Measurements from ENCODE around the gene SCFD2. TPM values are rescaled to one million over a fixed set of nuclear protein-coding genes. Genes with fewer than 3 reads are reported as not detected.

The SCFD2 gene
- total and polyA plus RNA-seq, 2 donors (not counting 3 experiments of a cell fraction or from before 2014, with no cell fraction given) = 12.3 to 22.8 TPM

GRCh38 chr4:52946855-52947254 lies 419.0 kb downstream of the SCFD2 start:
- H3K27me3 ChIP-seq (ENCODE audit: control insufficient read depth in 2 of 2, insufficient read depth in 2 of 2, low read length in 2 of 2) = no peaks in the 10 kb centered on the region
- intact Hi-C loops (cut with micrococcal nuclease) = no loop called here
- no peak overlapping the region for H2AFZ ChIP-seq (ENCODE audit: low read depth, low read length)
- no peak overlapping the region for H3K4me3 ChIP-seq (replicated peaks in 1 of 3; ENCODE audit: insufficient read depth in 1 of 3, low read depth in 1 of 3, low read length in 3 of 3)
- no peak for DNase-seq (ENCODE audit: low read depth, low spot score)
- H3K4me2 ChIP-seq (ENCODE audit: insufficient read depth, low read length) = no peak overlapping the region
- no peaks in the 10 kb centered on the region for H3K9me3 ChIP-seq (replicated peaks; ENCODE audit: control insufficient read depth, insufficient read depth, low read length)
- H3K79me2 ChIP-seq (ENCODE audit: control insufficient read depth, insufficient read depth, low read length) = no peaks in the 10 kb centered on the region
- FAIRE-seq = no peak
- no peak overlapping the region for H3K27ac ChIP-seq (ENCODE audit: insufficient read depth, low read depth, low read length)
- dilution Hi-C loops (cut with MboI; ENCODE audit: extremely low pct_ligation_motif_present, low sequenced_read_pairs) = no loop called here
- no peaks in the 10 kb centered on the region for H3K36me3 ChIP-seq (ENCODE audit: control insufficient read depth in 2 of 2, extremely low read depth in 1 of 2, insufficient read depth in 2 of 2, low read length in 2 of 2)
- peaks cover 12% of the 10 kb centered on the region for H3K4me1 ChIP-seq (ENCODE audit: control insufficient read depth, extremely low read depth, insufficient read depth, low read length)
- BruUV-seq (replicated peaks) = no TSS peak
- no peaks in the 10 kb centered on the region for H4K20me1 ChIP-seq (replicated peaks; ENCODE audit: control insufficient read depth, extremely low read depth, insufficient read depth, low read length)
- no peak for TF ChIP-seq JUN (IDR thresholded peaks at IDR 0.05; ENCODE audit: borderline replicate concordance, insufficient read depth, insufficient read length, low read depth)
- TF ChIP-seq, protein P1, sequence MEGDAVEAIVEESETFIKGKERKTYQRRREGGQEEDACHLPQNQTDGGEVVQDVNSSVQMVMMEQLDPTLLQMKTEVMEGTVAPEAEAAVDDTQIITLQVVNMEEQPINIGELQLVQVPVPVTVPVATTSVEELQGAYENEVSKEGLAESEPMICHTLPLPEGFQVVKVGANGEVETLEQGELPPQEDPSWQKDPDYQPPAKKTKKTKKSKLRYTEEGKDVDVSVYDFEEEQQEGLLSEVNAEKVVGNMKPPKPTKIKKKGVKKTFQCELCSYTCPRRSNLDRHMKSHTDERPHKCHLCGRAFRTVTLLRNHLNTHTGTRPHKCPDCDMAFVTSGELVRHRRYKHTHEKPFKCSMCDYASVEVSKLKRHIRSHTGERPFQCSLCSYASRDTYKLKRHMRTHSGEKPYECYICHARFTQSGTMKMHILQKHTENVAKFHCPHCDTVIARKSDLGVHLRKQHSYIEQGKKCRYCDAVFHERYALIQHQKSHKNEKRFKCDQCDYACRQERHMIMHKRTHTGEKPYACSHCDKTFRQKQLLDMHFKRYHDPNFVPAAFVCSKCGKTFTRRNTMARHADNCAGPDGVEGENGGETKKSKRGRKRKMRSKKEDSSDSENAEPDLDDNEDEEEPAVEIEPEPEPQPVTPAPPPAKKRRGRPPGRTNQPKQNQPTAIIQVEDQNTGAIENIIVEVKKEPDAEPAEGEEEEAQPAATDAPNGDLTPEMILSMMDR (IDR thresholded peaks at IDR 0.05; ENCODE audit: extremely low read depth in 1 of 2, insufficient read depth in 1 of 2, low read depth in 1 of 2, low read length in 2 of 2) = no peak
- TF ChIP-seq POLR2AphosphoS5 (IDR thresholded peaks at IDR 0.05; ENCODE audit: insufficient read depth, low read depth, low read length) = no peak
- TF ChIP-seq POLR2A (IDR thresholded peaks at IDR 0.05; ENCODE audit: low read depth, low read length) = no peak
- no peak for TF ChIP-seq MYC (IDR thresholded peaks at IDR 0.05; ENCODE audit: low read depth, low read length)
- no peak for TF ChIP-seq FOS (IDR thresholded peaks at IDR 0.05; ENCODE audit: borderline replicate concordance, insufficient read depth, low read length)
- TF ChIP-seq, protein P2, sequence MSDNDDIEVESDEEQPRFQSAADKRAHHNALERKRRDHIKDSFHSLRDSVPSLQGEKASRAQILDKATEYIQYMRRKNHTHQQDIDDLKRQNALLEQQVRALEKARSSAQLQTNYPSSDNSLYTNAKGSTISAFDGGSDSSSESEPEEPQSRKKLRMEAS (IDR thresholded peaks at IDR 0.05; ENCODE audit: insufficient read depth, insufficient read length) = no peak
- TF ChIP-seq GATA2 (IDR thresholded peaks at IDR 0.05; ENCODE audit: insufficient read depth, insufficient read length, low read depth, low read length) = no peak
- no peak for TF ChIP-seq EZH2 (IDR thresholded peaks at IDR 0.05; ENCODE audit: borderline replicate concordance, low read depth, low read length, severe bottlenecking)
- POLR2A ChIA-PET = no interaction called here
- no peak overlapping the region for H3K9ac ChIP-seq (replicated peaks; ENCODE audit: extremely low read depth, insufficient read depth, low read length)
- CTCF ChIA-PET = no interaction called here
- H3K9me1 ChIP-seq (replicated peaks; ENCODE audit: control insufficient read depth, extremely low read depth, insufficient read depth, low read length) = no peaks in the 10 kb centered on the region
